Activated T-helper 2 cell treated with anti-CD3 and anti-CD28 coated beads, Interferon-gamma antibody, Interleukin-2, Interleukin-4, amounts not matched to agents 10 μg/mL and 5 μg/mL and 100 μg/mL, durations not matched to agents 14 hours and 24 hours and 36 hours (primary cell): ENCODE results near the gene PCDH12. TPM values are rescaled to one million over a fixed set of nuclear protein-coding genes. Genes with fewer than 3 reads are reported as not detected.
A peak's percentile ranks its signal among the peaks of the same experiment; 100 is the strongest.

Source experiments
- DNase-seq: peaks from one replicate; pipeline ENCODE4 v3.0.0; 2021; ENCODE audit warnings: low spot score
- H3K27ac Mint-ChIP-seq: one replicate; pipeline ENCODE4 v1.8.0; 2021; ENCODE audit warnings: mixed read lengths
- H3K27me3 Mint-ChIP-seq: one replicate; pipeline ENCODE4 v1.8.0; 2021; ENCODE audit warnings: low read depth, mixed read lengths
- H3K36me3 Mint-ChIP-seq: one replicate; pipeline ENCODE4 v1.8.0; 2021; ENCODE audit warnings: low read depth, mixed read lengths
- H3K4me1 Mint-ChIP-seq: one replicate; pipeline ENCODE4 v1.8.0; 2021; ENCODE audit warnings: low read depth, mixed read lengths
- H3K4me3 Mint-ChIP-seq: one replicate; pipeline ENCODE4 v1.8.0; 2021; ENCODE audit warnings: low read depth, mild to moderate bottlenecking, moderate library complexity, mixed read lengths
- H3K9me3 Mint-ChIP-seq: one replicate; pipeline ENCODE4 v1.8.0; 2021; ENCODE audit warnings: mixed read lengths
- intact Hi-C: fragments of 100-400 bp; cut with micrococcal nuclease; formaldehyde crosslinking; loops from one replicate; pipeline ENCODE4 v1.15.1; 2023
- total RNA-seq: library from RNA; stranded (reverse); gene quantifications from 2 replicates; pipeline ENCODE4 v1.2.3, GENCODE V29; 2022

Gene PCDH12
- total RNA-seq, 1 donor from 2014 or later: 1.1 TPM

GRCh38 chr5:141986072-141986471 lies 28.1 kb upstream of the PCDH12 start:
- intact Hi-C loops: no loop called here
- no peaks in the 10 kb centered on the region for H3K9me3 Mint-ChIP-seq
- H3K4me3 Mint-ChIP-seq: no peak overlapping the region
- no peak for DNase-seq
- H3K27me3 Mint-ChIP-seq: no peaks in the 10 kb centered on the region
- H3K4me1 Mint-ChIP-seq: no peaks in the 10 kb centered on the region
- H3K27ac Mint-ChIP-seq: no peak overlapping the region
- peaks cover 49% of the 10 kb centered on the region for H3K36me3 Mint-ChIP-seq

- Mint-ChIP-seq H3K27ac (no peak overlapping the region), H3K36me3 (peaks cover 61% of the 10 kb centered on the region), H3K4me1 (no peaks in the 10 kb centered on the region), H3K4me3 (no peak overlapping the region), H3K9me3 (no peaks in the 10 kb centered on the region), H3K27me3 (no peaks in the 10 kb centered on the region)
- DNase-seq: no peak
- intact Hi-C loops: no loop called here
Measured at GRCh38 chr5:141982626-141983025, 24.6 kb upstream of the PCDH12 start.

GRCh38 chr5:141978389-141978788 lies 20.4 kb upstream of the PCDH12 start:
- peaks cover 62% of the 10 kb centered on the region for H3K36me3 Mint-ChIP-seq
- no peak overlapping the region for H3K4me3 Mint-ChIP-seq
- no peaks in the 10 kb centered on the region for H3K9me3 Mint-ChIP-seq
- H3K27me3 Mint-ChIP-seq: no peaks in the 10 kb centered on the region
- intact Hi-C loops: no loop called here
- no peak overlapping the region for H3K27ac Mint-ChIP-seq
- DNase-seq: no peak
- H3K4me1 Mint-ChIP-seq: peaks cover 12% of the 10 kb centered on the region

- no peak overlapping the region for H3K27ac Mint-ChIP-seq
- H3K4me1 Mint-ChIP-seq: peaks cover 15% of the 10 kb centered on the region
- no peak for DNase-seq
- H3K27me3 Mint-ChIP-seq: no peaks in the 10 kb centered on the region
- H3K9me3 Mint-ChIP-seq: no peaks in the 10 kb centered on the region
- peaks cover 63% of the 10 kb centered on the region for H3K36me3 Mint-ChIP-seq
- intact Hi-C loops: no loop called here
- no peak overlapping the region for H3K4me3 Mint-ChIP-seq
Measured at GRCh38 chr5:141976176-141976575, 18.2 kb upstream of the PCDH12 start.

GRCh38 chr5:141973871-141974595 lies 16.0 kb upstream of the PCDH12 start:
- DNase-seq: no peak
- no peak overlapping the region for H3K4me3 Mint-ChIP-seq
- H3K9me3 Mint-ChIP-seq: no peaks in the 10 kb centered on the region
- peaks cover 27% of the 10 kb centered on the region for H3K4me1 Mint-ChIP-seq
- H3K27me3 Mint-ChIP-seq: no peaks in the 10 kb centered on the region
- intact Hi-C loops: no loop called here
- H3K27ac Mint-ChIP-seq: peak overlapping the region; percentile 67
- peaks cover 54% of the 10 kb centered on the region for H3K36me3 Mint-ChIP-seq

GRCh38 chr5:141969783-141970771 lies 12.1 kb upstream of the PCDH12 start:
- Mint-ChIP-seq H3K27me3 (no peaks in the 10 kb centered on the region), H3K27ac (peak overlapping the region; percentile 93), H3K4me1 (peaks cover 33% of the 10 kb centered on the region), H3K9me3 (no peaks in the 10 kb centered on the region), H3K36me3 (peaks cover 32% of the 10 kb centered on the region), H3K4me3 (peak overlapping the region; percentile 91)
- intact Hi-C loops: loop anchor here (1.0 to 10.0 kb wide), 5 partner anchors 46 to 277 kb away; partner anchors contain the start of gene DELE1
- no peak for DNase-seq

- H3K27me3 Mint-ChIP-seq: no peaks in the 10 kb centered on the region
- peaks cover 22% of the 10 kb centered on the region for H3K36me3 Mint-ChIP-seq
- H3K27ac Mint-ChIP-seq: peak within 1 kb of the TSS; percentile 93
- DNase-seq: peak; percentile 95
- intact Hi-C loops: loop anchor here (1.0 to 10.0 kb wide), 5 partner anchors 46 to 276 kb away; partner anchors contain the start of gene DELE1
- peak within 1 kb of the TSS; percentile 91 for H3K4me3 Mint-ChIP-seq
- H3K9me3 Mint-ChIP-seq: no peaks in the 10 kb centered on the region
- H3K4me1 Mint-ChIP-seq: peaks cover 25% of the 10 kb centered on the region
Measured at GRCh38 chr5:141968914-141969608, 11.1 kb upstream of the PCDH12 start, which contains the start of gene RNF14. RNF14 (plus strand) TSS chr5:141969105; CDS start chr5:141973589, 4,484 bp downstream.

GRCh38 chr5:141966963-141967333 lies 8.9 kb upstream of the PCDH12 start:
- Mint-ChIP-seq H3K27me3 (no peaks in the 10 kb centered on the region), H3K4me3 (no peak overlapping the region)
- intact Hi-C loops: loop anchor here (10.0 kb wide), 1 partner anchor 152 kb away; no protein-coding TSS in a partner anchor

GRCh38 chr5:141966275-141966962 lies 8.4 kb upstream of the PCDH12 start:
- no peaks in the 10 kb centered on the region for H3K9me3 Mint-ChIP-seq
- DNase-seq: no peak
- peaks cover 5% of the 10 kb centered on the region for H3K36me3 Mint-ChIP-seq
- no peak overlapping the region for H3K27ac Mint-ChIP-seq
- H3K27me3 Mint-ChIP-seq: no peaks in the 10 kb centered on the region
- no peak overlapping the region for H3K4me3 Mint-ChIP-seq
- intact Hi-C loops: loop anchor here (10.0 kb wide), 1 partner anchor 152 kb away; no protein-coding TSS in a partner anchor
- H3K4me1 Mint-ChIP-seq: peaks cover 18% of the 10 kb centered on the region

More at GRCh38 chr5:141966963-141967333, 8.9 kb upstream of the PCDH12 start:
- no peak for DNase-seq
- peaks cover 18% of the 10 kb centered on the region for H3K4me1 Mint-ChIP-seq
- no peak overlapping the region for H3K27ac Mint-ChIP-seq
- peaks cover 8% of the 10 kb centered on the region for H3K36me3 Mint-ChIP-seq
- no peaks in the 10 kb centered on the region for H3K9me3 Mint-ChIP-seq

GRCh38 chr5:141965071-141965470 lies 7.1 kb upstream of the PCDH12 start:
- Mint-ChIP-seq H3K4me3 (no peak overlapping the region), H3K9me3 (no peaks in the 10 kb centered on the region), H3K27ac (no peak overlapping the region), H3K27me3 (no peaks in the 10 kb centered on the region), H3K36me3 (peaks cover 4% of the 10 kb centered on the region), H3K4me1 (peaks cover 24% of the 10 kb centered on the region)
- DNase-seq: no peak
- intact Hi-C loops: loop anchor here (10.0 kb wide), 1 partner anchor 150 kb away; no protein-coding TSS in a partner anchor

GRCh38 chr5:141963701-141964100 lies 5.7 kb upstream of the PCDH12 start:
- H3K27ac Mint-ChIP-seq: no peak overlapping the region
- no peak for DNase-seq
- H3K4me1 Mint-ChIP-seq: peaks cover 30% of the 10 kb centered on the region
- intact Hi-C loops: loop anchor here (10.0 kb wide), 1 partner anchor 149 kb away; no protein-coding TSS in a partner anchor
- H3K36me3 Mint-ChIP-seq: no peaks in the 10 kb centered on the region
- no peaks in the 10 kb centered on the region for H3K27me3 Mint-ChIP-seq
- H3K4me3 Mint-ChIP-seq: no peak overlapping the region
- H3K9me3 Mint-ChIP-seq: no peaks in the 10 kb centered on the region
